Fibroblast of pulmonary artery (primary cell): ENCODE measurements around the gene RNF6.
"Not testable (repeated sequence)": the region's sequence is repeated elsewhere in the genome, so short reads cannot be mapped to it uniquely, and the experiment has no call there.

Experiments
- DNase-seq: peaks from one replicate; pipeline ENCODE4 v3.0.0-alpha.2; 2010; ENCODE audit warnings: low read depth
- H3K4me3 ChIP-seq: replicated peaks from 2 replicates; pipeline ENCODE4 v1.5.1; 2011; ENCODE audit warnings: low read depth, mild to moderate bottlenecking, control low read depth, low read length, moderate library complexity
- TF ChIP-seq, protein P1 (sequence below): IDR thresholded peaks from 2 replicates; pipeline ENCODE4 v1.5.1; 2011; ENCODE audit warnings: mild to moderate bottlenecking, control low read depth, low read length, inconsistent platforms; ENCODE audit errors: missing control alignments

RNF6 gene

GRCh38 chr13:26255691-26256277 lies 33.7 kb upstream of the RNF6 start:
- TF ChIP-seq, protein P1, sequence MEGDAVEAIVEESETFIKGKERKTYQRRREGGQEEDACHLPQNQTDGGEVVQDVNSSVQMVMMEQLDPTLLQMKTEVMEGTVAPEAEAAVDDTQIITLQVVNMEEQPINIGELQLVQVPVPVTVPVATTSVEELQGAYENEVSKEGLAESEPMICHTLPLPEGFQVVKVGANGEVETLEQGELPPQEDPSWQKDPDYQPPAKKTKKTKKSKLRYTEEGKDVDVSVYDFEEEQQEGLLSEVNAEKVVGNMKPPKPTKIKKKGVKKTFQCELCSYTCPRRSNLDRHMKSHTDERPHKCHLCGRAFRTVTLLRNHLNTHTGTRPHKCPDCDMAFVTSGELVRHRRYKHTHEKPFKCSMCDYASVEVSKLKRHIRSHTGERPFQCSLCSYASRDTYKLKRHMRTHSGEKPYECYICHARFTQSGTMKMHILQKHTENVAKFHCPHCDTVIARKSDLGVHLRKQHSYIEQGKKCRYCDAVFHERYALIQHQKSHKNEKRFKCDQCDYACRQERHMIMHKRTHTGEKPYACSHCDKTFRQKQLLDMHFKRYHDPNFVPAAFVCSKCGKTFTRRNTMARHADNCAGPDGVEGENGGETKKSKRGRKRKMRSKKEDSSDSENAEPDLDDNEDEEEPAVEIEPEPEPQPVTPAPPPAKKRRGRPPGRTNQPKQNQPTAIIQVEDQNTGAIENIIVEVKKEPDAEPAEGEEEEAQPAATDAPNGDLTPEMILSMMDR: peak; percentile 51
- peak; percentile 20 for DNase-seq
- peak overlapping the region; percentile 83 for H3K4me3 ChIP-seq

DNA sequence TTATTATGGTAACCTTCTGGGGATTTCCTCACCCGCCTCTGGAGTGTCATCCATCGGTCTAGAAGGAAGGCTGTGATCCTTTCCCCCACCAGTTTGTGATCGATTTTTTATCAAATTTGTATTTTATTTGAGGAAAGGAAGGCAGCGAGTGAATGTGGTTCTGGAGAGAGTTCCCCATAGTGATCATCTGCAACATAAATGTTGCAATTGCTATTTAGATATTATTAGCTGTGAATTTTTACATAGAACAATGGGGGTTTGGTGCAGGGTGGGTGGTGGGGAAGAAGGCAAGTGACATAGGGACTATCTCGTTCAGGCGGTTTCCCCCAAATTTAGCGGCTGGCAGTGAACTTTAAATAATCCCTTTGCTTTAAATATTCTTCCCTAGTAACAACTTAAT lies 33.0 kb upstream of the RNF6 start:
- H3K4me3 ChIP-seq: peak overlapping the region; percentile 83
- TF ChIP-seq, protein P1: no peak
- DNase-seq: no peak

DNA sequence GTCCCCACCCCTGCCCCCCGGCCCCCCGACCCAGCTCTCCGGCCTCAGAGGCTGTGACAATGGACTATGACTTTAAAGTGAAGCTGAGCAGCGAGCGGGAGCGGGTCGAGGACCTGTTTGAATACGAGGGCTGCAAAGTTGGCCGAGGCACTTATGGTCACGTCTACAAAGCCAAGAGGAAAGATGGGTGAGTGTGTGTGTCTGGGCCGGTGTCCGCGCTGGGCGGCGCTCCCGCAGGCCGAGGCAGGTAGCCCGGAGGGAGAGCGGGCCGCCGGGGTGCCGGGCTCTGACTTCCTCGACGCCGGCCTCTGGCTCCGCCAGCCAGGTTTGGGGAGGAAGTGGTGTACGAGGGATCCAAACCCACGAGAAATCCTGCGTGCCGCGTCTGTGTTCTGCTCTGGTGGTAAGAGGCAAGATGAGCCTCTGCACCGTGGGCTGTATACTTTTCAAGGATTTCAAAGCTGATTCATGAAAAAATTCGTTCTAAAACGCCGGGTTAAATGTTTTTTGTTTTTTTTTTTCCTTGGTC lies 32.5 kb upstream of the RNF6 start:
- DNase-seq: peak; percentile 36
- H3K4me3 ChIP-seq: peak overlapping the region; percentile 83
- TF ChIP-seq, protein P1: no peak

- H3K4me3 ChIP-seq: peak within 1 kb of the TSS; percentile 83
- DNase-seq: peak; percentile 93
- TF ChIP-seq, protein P1: no peak
Observed at GRCh38 chr13:26253787-26254582, 31.9 kb upstream of the RNF6 start, which contains the start of gene CDK8. Gene CDK8 (plus strand): TSS chr13:26254129. CDS start chr13:26254642, 513 bp downstream.

GRCh38 chr13:26253262-26253786 lies 31.2 kb upstream of the RNF6 start:
- TF ChIP-seq, protein P1: no peak
- H3K4me3 ChIP-seq: peak overlapping the region; percentile 83
- no peak for DNase-seq

GRCh38 chr13:26252006-26252405 lies 29.9 kb upstream of the RNF6 start:
- not testable (repeated sequence) for DNase-seq, H3K4me3 ChIP-seq

DNA sequence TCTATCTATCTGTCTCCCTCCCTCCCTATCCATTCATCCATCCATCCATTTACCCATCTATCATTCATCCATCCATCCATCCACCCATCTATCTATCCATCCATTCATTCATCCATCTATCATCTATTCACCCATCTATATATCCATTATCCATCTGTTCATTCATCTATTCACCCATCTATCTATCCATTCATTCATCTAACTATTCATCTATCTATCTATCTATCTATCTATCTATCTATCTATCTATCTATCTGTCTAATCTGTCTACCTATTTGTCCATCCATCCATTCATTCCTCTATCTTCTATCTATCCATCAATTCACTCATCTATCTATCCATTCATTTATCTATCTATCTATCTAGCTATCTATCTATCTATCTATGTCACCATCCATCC lies 27.4 kb upstream of the RNF6 start:
- TF ChIP-seq, protein P1: no peak
- DNase-seq: no peak
- H3K4me3 ChIP-seq: no peak overlapping the region
